Sigmoid colon (tissue), 4 donors: Measurements from ENCODE around the gene TFCP2.

Experiments used
- EP300 ChIP-seq, 4 donors: sonication (generic); formaldehyde crosslinking; IDR thresholded peaks; one replicate each; pipeline ENCODE4 v1.6.1; 2017; ENCODE audit warnings: antibody characterized with exemption in 4 of 4
- POLR2AphosphoS5 ChIP-seq, 4 donors: sonication (generic); formaldehyde crosslinking; IDR thresholded peaks; one replicate each; pipeline ENCODE4 v1.6.1; 2017; ENCODE audit warnings: antibody characterized with exemption in 4 of 4
- TF ChIP-seq, protein P1 (sequence below), 4 experiments: fragments of 450-650 bp in 3 of 4; fragments of 200-600 bp in 1 of 4; IDR thresholded peaks; one replicate each; pipeline ENCODE4 v1.5.1; 2016 to 2019; ENCODE audit warnings: antibody characterized with exemption in 4 of 4, mild to moderate bottlenecking in 3 of 4, moderate library complexity in 2 of 4

DNA sequence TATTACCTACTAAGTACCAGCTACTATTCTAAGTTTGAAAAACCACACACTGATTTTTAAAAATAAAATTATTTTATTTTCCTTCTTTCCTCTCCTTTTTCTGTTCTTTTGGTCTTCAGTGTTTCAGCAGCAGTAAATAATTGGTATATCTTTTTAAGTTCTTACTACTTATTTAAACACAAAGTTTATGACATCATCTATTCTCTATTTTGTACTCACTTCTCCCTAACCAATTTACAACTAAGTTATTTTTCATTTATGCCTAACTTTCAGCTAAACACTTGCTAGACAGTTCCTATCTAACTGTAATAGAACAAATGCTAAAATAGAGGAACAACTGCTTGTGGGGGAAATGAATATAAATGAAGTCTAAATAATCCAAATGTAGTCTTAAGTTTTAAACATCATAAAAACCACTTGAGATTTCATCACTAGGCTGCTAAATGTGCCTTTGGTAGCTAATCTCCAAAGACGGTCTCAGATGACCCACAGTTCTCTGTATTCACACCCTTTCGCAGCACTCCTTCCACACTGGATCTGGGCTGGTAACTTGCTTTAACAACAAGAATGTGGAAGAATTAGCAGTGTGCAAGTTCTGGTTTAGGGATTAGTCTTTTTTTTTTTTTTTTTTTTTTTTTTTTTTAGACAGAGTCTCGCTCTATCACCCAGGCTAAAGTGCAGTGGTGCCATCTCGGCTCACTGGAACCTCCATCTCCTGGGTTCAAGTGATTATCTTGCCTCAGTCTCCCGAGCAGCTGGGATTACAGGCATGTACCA, 41.0 kb downstream of the TFCP2 start:
- TF ChIP-seq EP300 (IDR thresholded peaks at IDR 0.05) (no peak), POLR2AphosphoS5 (IDR thresholded peaks at IDR 0.05) (no peak)
- TF ChIP-seq, protein P1, sequence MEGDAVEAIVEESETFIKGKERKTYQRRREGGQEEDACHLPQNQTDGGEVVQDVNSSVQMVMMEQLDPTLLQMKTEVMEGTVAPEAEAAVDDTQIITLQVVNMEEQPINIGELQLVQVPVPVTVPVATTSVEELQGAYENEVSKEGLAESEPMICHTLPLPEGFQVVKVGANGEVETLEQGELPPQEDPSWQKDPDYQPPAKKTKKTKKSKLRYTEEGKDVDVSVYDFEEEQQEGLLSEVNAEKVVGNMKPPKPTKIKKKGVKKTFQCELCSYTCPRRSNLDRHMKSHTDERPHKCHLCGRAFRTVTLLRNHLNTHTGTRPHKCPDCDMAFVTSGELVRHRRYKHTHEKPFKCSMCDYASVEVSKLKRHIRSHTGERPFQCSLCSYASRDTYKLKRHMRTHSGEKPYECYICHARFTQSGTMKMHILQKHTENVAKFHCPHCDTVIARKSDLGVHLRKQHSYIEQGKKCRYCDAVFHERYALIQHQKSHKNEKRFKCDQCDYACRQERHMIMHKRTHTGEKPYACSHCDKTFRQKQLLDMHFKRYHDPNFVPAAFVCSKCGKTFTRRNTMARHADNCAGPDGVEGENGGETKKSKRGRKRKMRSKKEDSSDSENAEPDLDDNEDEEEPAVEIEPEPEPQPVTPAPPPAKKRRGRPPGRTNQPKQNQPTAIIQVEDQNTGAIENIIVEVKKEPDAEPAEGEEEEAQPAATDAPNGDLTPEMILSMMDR (IDR thresholded peaks at IDR 0.05), result no peak
